ENCODE data around the gene MRPL46.

The MRPL46 gene

GRCh38 chr15:88504445-88504844, 37.3 kb upstream of the MRPL46 start:
- Histone ChIP-seq H3K79me2 (ENCODE audit: insufficient read depth, low read length) (no peaks in the 10 kb centered on the region), H3K9ac (ENCODE audit: low read depth, low read length, poor library complexity, severe bottlenecking) (no peak overlapping the region), H3K9me3 (ENCODE audit: insufficient read depth, low read depth, low read length) (no peaks in the 10 kb centered on the region), H3K4me3 (ENCODE audit: low read length, poor library complexity, severe bottlenecking) (no peak overlapping the region), H3K36me3 (ENCODE audit: insufficient read depth, low read length) (no peaks in the 10 kb centered on the region), H3K27me3 (ENCODE audit: insufficient read depth, low read length, poor library complexity, severe bottlenecking) (no peaks in the 10 kb centered on the region), H3K9me2 (replicated peaks; ENCODE audit: low read depth, low read length) (no peaks in the 10 kb centered on the region), H4K20me1 (ENCODE audit: insufficient read depth, low read length, poor library complexity, severe bottlenecking) (no peaks in the 10 kb centered on the region), H3K4me2 (ENCODE audit: low read depth, low read length, poor library complexity, severe bottlenecking) (no peak overlapping the region), H2AFZ (ENCODE audit: low read length) (no peak overlapping the region), H3K4me1 (ENCODE audit: insufficient read depth, low read length, poor library complexity, severe bottlenecking) (no peaks in the 10 kb centered on the region), H3F3A (ENCODE audit: low read depth) (no peaks in the 10 kb centered on the region)
- TF ChIP-seq CTCF (conservative IDR thresholded peaks at IDR 0.05; ENCODE audit: low read length) (no peak), EZH2phosphoT487 (IDR thresholded peaks at IDR 0.05; ENCODE audit: borderline replicate concordance) (no peak)

- Histone ChIP-seq H3K79me2 (ENCODE audit: insufficient read depth, low read length) (no peaks in the 10 kb centered on the region), H3F3A (ENCODE audit: low read depth) (no peaks in the 10 kb centered on the region), H2AFZ (ENCODE audit: low read length) (no peak overlapping the region), H3K4me3 (ENCODE audit: low read length, poor library complexity, severe bottlenecking) (no peak overlapping the region), H3K36me3 (ENCODE audit: insufficient read depth, low read length) (no peaks in the 10 kb centered on the region), H3K4me1 (ENCODE audit: insufficient read depth, low read length, poor library complexity, severe bottlenecking) (no peaks in the 10 kb centered on the region), H3K4me2 (ENCODE audit: low read depth, low read length, poor library complexity, severe bottlenecking) (no peak overlapping the region), H3K9ac (ENCODE audit: low read depth, low read length, poor library complexity, severe bottlenecking) (no peak overlapping the region), H4K20me1 (ENCODE audit: insufficient read depth, low read length, poor library complexity, severe bottlenecking) (no peaks in the 10 kb centered on the region), H3K9me3 (ENCODE audit: insufficient read depth, low read depth, low read length) (no peaks in the 10 kb centered on the region), H3K27me3 (ENCODE audit: insufficient read depth, low read length, poor library complexity, severe bottlenecking) (no peaks in the 10 kb centered on the region), H3K9me2 (replicated peaks; ENCODE audit: low read depth, low read length) (no peaks in the 10 kb centered on the region)
- TF ChIP-seq EZH2phosphoT487 (IDR thresholded peaks at IDR 0.05; ENCODE audit: borderline replicate concordance), result no peak
Observed at GRCh38 chr15:88498996-88499395, 31.8 kb upstream of the MRPL46 start.

- TF ChIP-seq EZH2phosphoT487 (IDR thresholded peaks at IDR 0.05; ENCODE audit: borderline replicate concordance) (no peak), CTCF (conservative IDR thresholded peaks at IDR 0.05; ENCODE audit: low read length) (no peak)
- no peaks in the 10 kb centered on the region for H3K27me3 ChIP-seq (ENCODE audit: insufficient read depth, low read length, poor library complexity, severe bottlenecking)
Observed at GRCh38 chr15:88497109-88497765, 30.0 kb upstream of the MRPL46 start.

GRCh38 chr15:88493844-88494243, 26.7 kb upstream of the MRPL46 start:
- TF ChIP-seq CTCF (conservative IDR thresholded peaks at IDR 0.05; ENCODE audit: low read length) (no peak), EZH2phosphoT487 (IDR thresholded peaks at IDR 0.05; ENCODE audit: borderline replicate concordance) (no peak)
- no peaks in the 10 kb centered on the region for H3K36me3 ChIP-seq (ENCODE audit: insufficient read depth, low read length)

More at GRCh38 chr15:88497109-88497765, 30.0 kb upstream of the MRPL46 start:
- Histone ChIP-seq H3K79me2 (ENCODE audit: insufficient read depth, low read length) (no peaks in the 10 kb centered on the region), H3K9ac (ENCODE audit: low read depth, low read length, poor library complexity, severe bottlenecking) (no peak overlapping the region), H3K4me1 (ENCODE audit: insufficient read depth, low read length, poor library complexity, severe bottlenecking) (no peaks in the 10 kb centered on the region), H4K20me1 (ENCODE audit: insufficient read depth, low read length, poor library complexity, severe bottlenecking) (no peaks in the 10 kb centered on the region), H3K4me3 (ENCODE audit: low read length, poor library complexity, severe bottlenecking) (no peak overlapping the region), H3K9me3 (ENCODE audit: insufficient read depth, low read depth, low read length) (no peaks in the 10 kb centered on the region), H3K4me2 (ENCODE audit: low read depth, low read length, poor library complexity, severe bottlenecking) (no peak overlapping the region), H3K9me2 (replicated peaks; ENCODE audit: low read depth, low read length) (no peaks in the 10 kb centered on the region), H2AFZ (ENCODE audit: low read length) (no peak overlapping the region), H3F3A (ENCODE audit: low read depth) (no peaks in the 10 kb centered on the region), H3K36me3 (ENCODE audit: insufficient read depth, low read length) (no peaks in the 10 kb centered on the region)

More at GRCh38 chr15:88493844-88494243, 26.7 kb upstream of the MRPL46 start:
- Histone ChIP-seq H2AFZ (ENCODE audit: low read length) (no peak overlapping the region), H3K9ac (ENCODE audit: low read depth, low read length, poor library complexity, severe bottlenecking) (no peak overlapping the region), H3K9me3 (ENCODE audit: insufficient read depth, low read depth, low read length) (no peaks in the 10 kb centered on the region), H3K27me3 (ENCODE audit: insufficient read depth, low read length, poor library complexity, severe bottlenecking) (no peaks in the 10 kb centered on the region), H3F3A (ENCODE audit: low read depth) (no peaks in the 10 kb centered on the region), H3K4me2 (ENCODE audit: low read depth, low read length, poor library complexity, severe bottlenecking) (no peak overlapping the region), H3K4me3 (ENCODE audit: low read length, poor library complexity, severe bottlenecking) (no peak overlapping the region), H3K79me2 (ENCODE audit: insufficient read depth, low read length) (no peaks in the 10 kb centered on the region), H3K9me2 (replicated peaks; ENCODE audit: low read depth, low read length) (no peaks in the 10 kb centered on the region), H3K4me1 (ENCODE audit: insufficient read depth, low read length, poor library complexity, severe bottlenecking) (no peaks in the 10 kb centered on the region), H4K20me1 (ENCODE audit: insufficient read depth, low read length, poor library complexity, severe bottlenecking) (no peaks in the 10 kb centered on the region)

Measured in Loucy (cell line).